Gastrocnemius medialis (tissue), 4 donors: ENCODE measurements around the gene GNB1.

Experiments
- CTCF ChIP-seq, 5 experiments: fragments of 450-650 bp in 3 of 5; fragments of 200-600 bp in 2 of 5; sonication (generic) in 2 of 5; IDR thresholded peaks in 4 of 5; conservative IDR thresholded peaks in 1 of 5; 1 replicate in 4 of 5; 2 replicates in 1 of 5; pipeline ENCODE4 v1.5.1; 2016 to 2019; ENCODE audit warnings: antibody characterized with exemption in 5 of 5, mild to moderate bottlenecking in 3 of 5, moderate library complexity in 3 of 5
- POLR2A ChIP-seq, 2 donors: fragments of 450-650 bp; IDR thresholded peaks; one replicate each; pipeline ENCODE4 v1.6.1; 2017; ENCODE audit warnings: antibody characterized with exemption in 2 of 2, mild to moderate bottlenecking in 2 of 2, moderate library complexity in 2 of 2

DNA sequence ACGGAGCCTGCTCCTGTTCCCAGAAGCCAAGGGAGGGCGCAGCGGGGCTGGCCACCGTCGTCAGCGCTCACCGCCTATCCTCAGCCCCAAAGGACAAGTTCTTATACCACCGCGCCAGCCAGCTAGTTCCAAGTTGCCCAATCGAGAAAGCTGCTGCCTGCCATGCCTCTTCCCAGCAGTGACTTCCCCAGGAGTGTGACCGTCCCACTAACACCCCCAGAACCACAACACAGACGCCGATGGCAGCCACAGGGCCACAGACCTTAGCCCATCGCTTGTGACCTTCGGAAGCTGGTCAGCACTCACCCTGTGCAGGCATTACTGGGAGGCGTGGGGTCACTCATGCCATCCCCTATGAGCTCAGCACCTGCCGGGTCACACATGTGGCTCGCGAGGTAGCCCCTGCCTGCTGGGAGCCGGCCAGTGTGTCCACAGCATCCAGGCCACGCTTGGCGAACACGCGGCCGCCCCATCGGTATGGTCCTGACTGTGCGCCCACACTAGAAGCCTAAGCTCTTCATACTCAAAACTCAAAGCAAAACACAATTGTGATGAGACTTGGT is 132.7 kb downstream of the GNB1 start:
- TF ChIP-seq CTCF (IDR thresholded peaks at IDR 0.05 in 4 of 5, conservative IDR thresholded peaks at IDR 0.05 in 1 of 5), result no peak
- TF ChIP-seq POLR2A (IDR thresholded peaks at IDR 0.05), result no peak
